Measurements from ENCODE around the gene VSX1.

GRCh38 chr20:25052255-25053194 lies 29.4 kb downstream of the VSX1 start:
- TF ChIP-seq, protein P1, sequence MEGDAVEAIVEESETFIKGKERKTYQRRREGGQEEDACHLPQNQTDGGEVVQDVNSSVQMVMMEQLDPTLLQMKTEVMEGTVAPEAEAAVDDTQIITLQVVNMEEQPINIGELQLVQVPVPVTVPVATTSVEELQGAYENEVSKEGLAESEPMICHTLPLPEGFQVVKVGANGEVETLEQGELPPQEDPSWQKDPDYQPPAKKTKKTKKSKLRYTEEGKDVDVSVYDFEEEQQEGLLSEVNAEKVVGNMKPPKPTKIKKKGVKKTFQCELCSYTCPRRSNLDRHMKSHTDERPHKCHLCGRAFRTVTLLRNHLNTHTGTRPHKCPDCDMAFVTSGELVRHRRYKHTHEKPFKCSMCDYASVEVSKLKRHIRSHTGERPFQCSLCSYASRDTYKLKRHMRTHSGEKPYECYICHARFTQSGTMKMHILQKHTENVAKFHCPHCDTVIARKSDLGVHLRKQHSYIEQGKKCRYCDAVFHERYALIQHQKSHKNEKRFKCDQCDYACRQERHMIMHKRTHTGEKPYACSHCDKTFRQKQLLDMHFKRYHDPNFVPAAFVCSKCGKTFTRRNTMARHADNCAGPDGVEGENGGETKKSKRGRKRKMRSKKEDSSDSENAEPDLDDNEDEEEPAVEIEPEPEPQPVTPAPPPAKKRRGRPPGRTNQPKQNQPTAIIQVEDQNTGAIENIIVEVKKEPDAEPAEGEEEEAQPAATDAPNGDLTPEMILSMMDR (conservative IDR thresholded peaks at IDR 0.05 in 1 of 2, IDR thresholded peaks at IDR 0.05 in 1 of 2; ENCODE audit: low read depth in 1 of 2, low read length in 2 of 2): no peak
- TF ChIP-seq EZH2 (IDR thresholded peaks at IDR 0.05; ENCODE audit: low read length, missing control alignments): no peak
